CD4-positive, alpha-beta T cell treated with Interleukin-17A for 1 hour (primary cell): Measurements from ENCODE around the gene SSH3.
"Not testable (repeated sequence)": the region's sequence is repeated elsewhere in the genome, so short reads cannot be mapped to it uniquely, and the experiment has no call there.

Source experiments
- DNase-seq: peaks from one replicate; pipeline ENCODE4 v3.0.0-alpha.2; 2020

The SSH3 gene

GRCh38 chr11:67312187-67313021, 9.1 kb downstream of the SSH3 start:
- peak; percentile 64 for DNase-seq

- no peak for DNase-seq
These were observed 10.0 kb downstream of the SSH3 start for GRCh38 chr11:67313125-67313890.

- DNase-seq, result no peak
These were observed 10.9 kb downstream of the SSH3 start for GRCh38 chr11:67314218-67314617.

GRCh38 chr11:67315325-67315909, 12.1 kb downstream of the SSH3 start:
- DNase-seq, result no peak

GRCh38 chr11:67316882-67317204, 13.5 kb downstream of the SSH3 start:
- no peak for DNase-seq

GRCh38 chr11:67317205-67317887, 14.0 kb downstream of the SSH3 start:
- peak; percentile 98 for DNase-seq

- DNase-seq, result no peak
These were observed 14.7 kb downstream of the SSH3 start for GRCh38 chr11:67317888-67318555.

GRCh38 chr11:67318876-67319275, 15.5 kb downstream of the SSH3 start:
- not testable (repeated sequence) for DNase-seq

GRCh38 chr11:67320011-67320410, 16.7 kb downstream of the SSH3 start:
- no peak for DNase-seq

- DNase-seq, result no peak
These were observed 17.4 kb downstream of the SSH3 start for GRCh38 chr11:67320691-67321090.

GRCh38 chr11:67321313-67321871, 18.1 kb downstream of the SSH3 start:
- DNase-seq, result no peak

- no peak for DNase-seq
These were observed 18.7 kb downstream of the SSH3 start for GRCh38 chr11:67322049-67322448.

- DNase-seq, result no peak
These were observed 20.2 kb downstream of the SSH3 start for GRCh38 chr11:67323526-67323925.

- DNase-seq, result no peak
These were observed 28.9 kb downstream of the SSH3 start for GRCh38 chr11:67332081-67332691.

- DNase-seq, result no peak
These were observed 33.9 kb downstream of the SSH3 start for GRCh38 chr11:67337257-67337656.

- peak; percentile 29 for DNase-seq
These were observed 40.9 kb downstream of the SSH3 start for GRCh38 chr11:67344264-67344663.

- DNase-seq, result no peak
These were observed 42.1 kb downstream of the SSH3 start for GRCh38 chr11:67345247-67345919.

- peak; percentile 49 for DNase-seq
These were observed 42.8 kb downstream of the SSH3 start for GRCh38 chr11:67345920-67346819.

- no peak for DNase-seq
These were observed 44.8 kb downstream of the SSH3 start for GRCh38 chr11:67347964-67348749.
